K562 (cell line): ENCODE measurements around the gene LILRA2. TPM values are rescaled to one million over a fixed set of nuclear protein-coding genes. Genes with fewer than 3 reads are reported as not detected.

Experiments used
- MECOM ChIP-seq: fragments of 250-450 bp; sonication (Bioruptor Pico); IDR thresholded peaks from 2 replicates; pipeline ENCODE4 v1.8.0; 2022; ENCODE audit warnings: inconsistent platforms
- NFRKB ChIP-seq: fragments of 450-650 bp; IDR thresholded peaks from 2 replicates; pipeline ENCODE4 v1.6.1; 2016; ENCODE audit warnings: low read depth
- NFYB ChIP-seq: IDR thresholded peaks from 2 replicates; pipeline ENCODE4 v1.6.1; 2011; ENCODE audit warnings: mild to moderate bottlenecking, moderate library complexity; ENCODE audit not compliant: insufficient read length; ENCODE audit errors: extremely low read depth
- NR2C2 ChIP-seq, 2 experiments: fragments of 200-800 bp in 1 of 2; sonication (Bioruptor generic) in 1 of 2; sonication (generic) in 1 of 2; formaldehyde crosslinking in 1 of 2; IDR thresholded peaks; 2 replicates each; pipeline versions ENCODE4 v1.6.1 to v1.8.0; 2016 to 2022; ENCODE audit warnings: mild to moderate bottlenecking in 1 of 2, missing compliant biosample characterization in 1 of 2, missing genetic modification characterization in 1 of 2, missing genetic modification reagents in 1 of 2
- RAD21 ChIP-seq, 2 experiments: fragments of 250-450 bp in 1 of 2; fragments of 450-650 bp in 1 of 2; sonication (Bioruptor Pico) in 1 of 2; formaldehyde crosslinking in 1 of 2; IDR thresholded peaks in 1 of 2; conservative IDR thresholded peaks in 1 of 2; 2 replicates each; pipeline versions ENCODE4 v1.4.0 to v1.8.0; 2020 to 2022; ENCODE audit warnings: mild to moderate bottlenecking in 2 of 2, moderate library complexity in 1 of 2
- SIRT6 ChIP-seq: IDR thresholded peaks from one replicate; pipeline ENCODE4 v1.6.1; 2012; ENCODE audit warnings: low read depth, mild to moderate bottlenecking, control low read depth, inconsistent platforms, low read length, moderate library complexity
- SRSF3 ChIP-seq: fragments of 200-400 bp; formaldehyde crosslinking; IDR thresholded peaks from 2 replicates; pipeline ENCODE4 v1.6.1; 2016; ENCODE audit warnings: mild to moderate bottlenecking, low read length, moderate library complexity; ENCODE audit not compliant: insufficient read depth
- TAL1 ChIP-seq: fragments of 450-650 bp; IDR thresholded peaks from 2 replicates; pipeline ENCODE4 v1.6.1; 2016; ENCODE audit warnings: mild to moderate bottlenecking
- ZKSCAN3 ChIP-seq: fragments of 250-450 bp; sonication (Bioruptor Pico); IDR thresholded peaks from 2 replicates; pipeline ENCODE4 v1.4.0; 2020
- ZNF133 ChIP-seq: fragments of 250-450 bp; sonication (Bioruptor Pico); IDR thresholded peaks from 2 replicates; pipeline ENCODE4 v1.4.0; 2020; ENCODE audit warnings: mild to moderate bottlenecking
- ZNF143 ChIP-seq: sonication (generic); formaldehyde crosslinking; IDR thresholded peaks from 2 replicates; pipeline ENCODE4 v1.9.0; 2022; ENCODE audit warnings: mild to moderate bottlenecking, missing genetic modification reagents
- ZNF764 ChIP-seq: fragments of 250-450 bp; sonication (Bioruptor Pico); IDR thresholded peaks from 2 replicates; pipeline ENCODE4 v1.4.0; 2020; ENCODE audit warnings: low read depth, mild to moderate bottlenecking, moderate library complexity
- ZNF766 ChIP-seq: fragments of 200-800 bp; sonication (Bioruptor generic); conservative IDR thresholded peaks from 2 replicates; pipeline ENCODE4 v1.6.1; 2016; ENCODE audit warnings: missing genetic modification characterization, missing compliant biosample characterization
- polyA plus RNA-seq, 8 experiments: library from polyadenylated mRNA; depleted of rRNA in 4 of 8; stranded (reverse) in 5 of 8; unstranded in 3 of 8; fragments of >200 nt; fragmentation: Nextera tagmentation in 2 of 8; fragmentation: Illumina TruSeq in 1 of 8; extraction: Ambion mirVana in 2 of 8; extraction: Trizol in 1 of 8; gene quantifications; 2 replicates each; pipeline versions ENCODE4 v1.2.1 to v1.2.3, GENCODE V29; 2011 to 2014; ENCODE audit warnings: inconsistent platforms in 1 of 8, missing spikeins in 1 of 8
- total RNA-seq, 7 experiments: library from RNA; depleted of rRNA in 6 of 7; stranded (reverse); fragments of >200 nt in 6 of 7; fragmentation: Illumina TruSeq in 2 of 7; extraction: Trizol in 2 of 7; gene quantifications; 2 replicates each; pipeline versions ENCODE4 v1.2.1 to v1.2.3, GENCODE V29; 2011 to 2021; ENCODE audit warnings: low replicate concordance in 1 of 7
- TF ChIP-seq, protein P1 (sequence below): sonication (generic); formaldehyde crosslinking; IDR thresholded peaks from 2 replicates; pipeline ENCODE4 v1.8.0; 2022; ENCODE audit warnings: mild to moderate bottlenecking, missing genetic modification reagents
- TF ChIP-seq, protein P2 (sequence below): fragments of 450-650 bp; IDR thresholded peaks from 2 replicates; pipeline ENCODE4 v1.6.1; 2016; ENCODE audit warnings: missing biosample characterization, missing genetic modification characterization
- TF ChIP-seq, protein P3 (sequence below): IDR thresholded peaks from 2 replicates; pipeline ENCODE4 v1.6.1; 2012; ENCODE audit warnings: low read depth, low read length, improper control_type of control experiment, borderline replicate concordance
- TF ChIP-seq, protein P4 (sequence below): IDR thresholded peaks from 2 replicates; pipeline ENCODE4 v1.6.1; 2016; ENCODE audit warnings: missing genetic modification characterization, missing compliant biosample characterization
- TF ChIP-seq, protein P5 (sequence below), 2 experiments: IDR thresholded peaks in 1 of 2; conservative IDR thresholded peaks in 1 of 2; 2 replicates each; pipeline ENCODE4 v1.6.1; 2016; ENCODE audit warnings: low read depth in 2 of 2, mild to moderate bottlenecking in 1 of 2, missing compliant biosample characterization in 1 of 2, missing genetic modification characterization in 1 of 2, moderate library complexity in 1 of 2

LILRA2 gene
- total and polyA plus RNA-seq, 9 of the 15 experiments (the other 6 are each of a cell fraction or from before 2014, with no cell fraction given) = 0.32 to 2.1 (median 0.96) TPM

DNA sequence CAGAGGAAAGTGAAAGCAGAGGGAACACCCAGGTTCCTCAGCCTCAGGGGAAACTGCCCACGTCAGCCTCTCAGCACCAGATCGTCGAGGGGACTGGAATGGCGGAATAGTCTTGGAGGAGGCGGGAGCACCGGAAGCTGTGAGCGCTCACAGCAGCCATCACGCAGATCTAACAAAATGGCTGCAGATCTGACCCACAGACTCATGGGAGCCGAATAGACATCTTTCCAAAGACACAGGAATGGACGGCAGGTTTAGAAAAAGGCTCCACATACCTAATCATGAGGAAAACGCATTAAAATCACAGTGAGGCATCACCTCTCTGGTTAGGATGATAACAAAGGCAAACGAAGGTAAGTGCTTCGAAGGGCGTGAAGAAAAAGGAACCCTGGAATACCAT is 11.8 kb upstream of the LILRA2 start (continued):
- TF ChIP-seq, protein P1, sequence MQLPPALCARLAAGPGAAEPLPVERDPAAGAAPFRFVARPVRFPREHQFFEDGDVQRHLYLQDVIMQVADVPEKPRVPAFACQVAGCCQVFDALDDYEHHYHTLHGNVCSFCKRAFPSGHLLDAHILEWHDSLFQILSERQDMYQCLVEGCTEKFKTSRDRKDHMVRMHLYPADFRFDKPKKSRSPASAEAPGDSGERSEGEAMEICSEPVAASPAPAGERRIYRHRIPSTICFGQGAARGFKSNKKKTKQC (CRISPR knock-in tag) = no peak
- TF ChIP-seq, protein P2, sequence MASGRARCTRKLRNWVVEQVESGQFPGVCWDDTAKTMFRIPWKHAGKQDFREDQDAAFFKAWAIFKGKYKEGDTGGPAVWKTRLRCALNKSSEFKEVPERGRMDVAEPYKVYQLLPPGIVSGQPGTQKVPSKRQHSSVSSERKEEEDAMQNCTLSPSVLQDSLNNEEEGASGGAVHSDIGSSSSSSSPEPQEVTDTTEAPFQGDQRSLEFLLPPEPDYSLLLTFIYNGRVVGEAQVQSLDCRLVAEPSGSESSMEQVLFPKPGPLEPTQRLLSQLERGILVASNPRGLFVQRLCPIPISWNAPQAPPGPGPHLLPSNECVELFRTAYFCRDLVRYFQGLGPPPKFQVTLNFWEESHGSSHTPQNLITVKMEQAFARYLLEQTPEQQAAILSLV (tag) = no peak
- TF ChIP-seq, protein P3, sequence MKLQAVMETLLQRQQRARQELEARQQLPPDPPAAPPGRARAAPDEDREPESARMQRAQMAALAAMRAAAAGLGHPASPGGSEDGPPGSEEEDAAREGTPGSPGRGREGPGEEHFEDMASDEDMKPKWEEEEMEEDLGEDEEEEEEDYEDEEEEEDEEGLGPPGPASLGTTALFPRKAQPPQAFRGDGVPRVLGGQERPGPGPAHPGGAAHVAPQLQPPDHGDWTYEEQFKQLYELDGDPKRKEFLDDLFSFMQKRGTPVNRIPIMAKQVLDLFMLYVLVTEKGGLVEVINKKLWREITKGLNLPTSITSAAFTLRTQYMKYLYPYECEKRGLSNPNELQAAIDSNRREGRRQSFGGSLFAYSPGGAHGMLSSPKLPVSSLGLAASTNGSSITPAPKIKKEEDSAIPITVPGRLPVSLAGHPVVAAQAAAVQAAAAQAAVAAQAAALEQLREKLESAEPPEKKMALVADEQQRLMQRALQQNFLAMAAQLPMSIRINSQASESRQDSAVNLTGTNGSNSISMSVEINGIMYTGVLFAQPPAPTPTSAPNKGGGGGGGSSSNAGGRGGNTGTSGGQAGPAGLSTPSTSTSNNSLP = no peak
- TF ChIP-seq ZNF133 (CRISPR knock-in tag) = no peak
- TF ChIP-seq ZKSCAN3 = no peak
- TF ChIP-seq, protein P4, sequence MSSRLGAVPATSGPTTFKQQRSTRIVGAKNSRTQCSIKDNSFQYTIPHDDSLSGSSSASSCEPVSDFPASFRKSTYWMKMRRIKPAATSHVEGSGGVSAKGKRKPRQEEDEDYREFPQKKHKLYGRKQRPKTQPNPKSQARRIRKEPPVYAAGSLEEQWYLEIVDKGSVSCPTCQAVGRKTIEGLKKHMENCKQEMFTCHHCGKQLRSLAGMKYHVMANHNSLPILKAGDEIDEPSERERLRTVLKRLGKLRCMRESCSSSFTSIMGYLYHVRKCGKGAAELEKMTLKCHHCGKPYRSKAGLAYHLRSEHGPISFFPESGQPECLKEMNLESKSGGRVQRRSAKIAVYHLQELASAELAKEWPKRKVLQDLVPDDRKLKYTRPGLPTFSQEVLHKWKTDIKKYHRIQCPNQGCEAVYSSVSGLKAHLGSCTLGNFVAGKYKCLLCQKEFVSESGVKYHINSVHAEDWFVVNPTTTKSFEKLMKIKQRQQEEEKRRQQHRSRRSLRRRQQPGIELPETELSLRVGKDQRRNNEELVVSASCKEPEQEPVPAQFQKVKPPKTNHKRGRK (tag) = no peak
- no peak for TF ChIP-seq ZNF764 (CRISPR knock-in tag)
- TF ChIP-seq RAD21 (CRISPR knock-in tag; conservative IDR thresholded peaks at IDR 0.05 in 1 of 2, IDR thresholded peaks at IDR 0.05 in 1 of 2) = no peak
- TF ChIP-seq SRSF3 = no peak
- 0 out of 2 replicates have a peak, but pooled peaks have one; percentile 19 for TF ChIP-seq ZNF143
- TF ChIP-seq, protein P5, sequence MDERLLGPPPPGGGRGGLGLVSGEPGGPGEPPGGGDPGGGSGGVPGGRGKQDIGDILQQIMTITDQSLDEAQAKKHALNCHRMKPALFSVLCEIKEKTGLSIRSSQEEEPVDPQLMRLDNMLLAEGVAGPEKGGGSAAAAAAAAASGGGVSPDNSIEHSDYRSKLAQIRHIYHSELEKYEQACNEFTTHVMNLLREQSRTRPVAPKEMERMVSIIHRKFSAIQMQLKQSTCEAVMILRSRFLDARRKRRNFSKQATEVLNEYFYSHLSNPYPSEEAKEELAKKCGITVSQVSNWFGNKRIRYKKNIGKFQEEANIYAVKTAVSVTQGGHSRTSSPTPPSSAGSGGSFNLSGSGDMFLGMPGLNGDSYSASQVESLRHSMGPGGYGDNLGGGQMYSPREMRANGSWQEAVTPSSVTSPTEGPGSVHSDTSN (CRISPR knock-in tag; IDR thresholded peaks at IDR 0.05; ENCODE audit: low read depth) = no peak
- TF ChIP-seq, protein P5 (tag; conservative IDR thresholded peaks at IDR 0.05; ENCODE audit: low read depth) = no peak
- 0 out of 2 replicates have a peak, but pooled peaks have one; percentile 42 for TF ChIP-seq NFRKB
- TF ChIP-seq ZNF766 (CRISPR knock-in tag) = peak; percentile 54; the same call in 1 of the 2 replicates
- TF ChIP-seq TAL1 = no peak
- TF ChIP-seq NFYB = no peak
- TF ChIP-seq MECOM (CRISPR knock-in tag) = no peak
- TF ChIP-seq NR2C2 (CRISPR knock-in tag; IDR thresholded peaks at IDR 0.05) = no peak
- TF ChIP-seq NR2C2 (tag; IDR thresholded peaks at IDR 0.05) = no peak
- TF ChIP-seq SIRT6 = no peak
